Activated CD8-positive, alpha-beta T cell treated with anti-CD3 and anti-CD28 coated beads for 36 hours (primary cell): Measurements from ENCODE around the gene QSER1. TPM values are rescaled to one million over a fixed set of nuclear protein-coding genes. Genes with fewer than 3 reads are reported as not detected.

ENCODE experiments used
- ATAC-seq: fragments of 200-7000 bp; cut with Tn5 transposase; one replicate; pipeline ENCODE4 v1.10.0; 2021; ENCODE audit warnings: mild to moderate bottlenecking, moderate library complexity
- CTCF ChIA-PET: fragments of 350-600 bp; sonication (Branson Sonifier 250); formaldehyde crosslinking; loops from one replicate; lab custom pipeline; 2021; ENCODE audit warnings: antibody characterized with exemption; lab: Charles Lee
- POLR2A ChIA-PET: fragments of 350-600 bp; sonication (Branson Sonifier 250); formaldehyde crosslinking; loops from one replicate; lab custom pipeline; 2021; ENCODE audit warnings: antibody characterized with exemption; lab: Charles Lee
- DNase-seq: peaks from one replicate; pipeline ENCODE4 v3.0.0-alpha.2; 2020
- H3K27ac Mint-ChIP-seq: one replicate; pipeline ENCODE4 v1.8.0; 2021; ENCODE audit warnings: mild to moderate bottlenecking, mixed read lengths
- H3K27me3 Mint-ChIP-seq: one replicate; pipeline ENCODE4 v1.8.0; 2021; ENCODE audit warnings: mixed read lengths
- H3K36me3 Mint-ChIP-seq: one replicate; pipeline ENCODE4 v1.8.0; 2021; ENCODE audit warnings: low read depth, mixed read lengths
- H3K4me1 Mint-ChIP-seq: one replicate; pipeline ENCODE4 v1.8.0; 2021; ENCODE audit warnings: low read depth, mixed read lengths
- H3K4me3 Mint-ChIP-seq: one replicate; pipeline ENCODE4 v1.8.0; 2021; ENCODE audit warnings: mild to moderate bottlenecking, moderate library complexity, mixed read lengths
- H3K9me3 Mint-ChIP-seq: one replicate; pipeline ENCODE4 v1.8.0; 2021; ENCODE audit warnings: mixed read lengths
- intact Hi-C: fragments of 100-400 bp; cut with micrococcal nuclease; formaldehyde crosslinking; loops from one replicate; pipeline ENCODE4 v1.10.0; 2022
- total RNA-seq, 2 experiments: library from RNA; stranded (reverse); gene quantifications; one replicate each; pipeline ENCODE4 v1.2.3, GENCODE V29; 2021
- TF ChIP-seq, protein P1 (sequence below): fragments of 200-600 bp; IDR thresholded peaks from one replicate; pipeline ENCODE4 v1.8.0; 2022; ENCODE audit warnings: antibody characterized with exemption, mild to moderate bottlenecking

Gene QSER1
- total RNA-seq, 2 experiments from 2014 or later, result 10.5 to 11.2 TPM

DNA sequence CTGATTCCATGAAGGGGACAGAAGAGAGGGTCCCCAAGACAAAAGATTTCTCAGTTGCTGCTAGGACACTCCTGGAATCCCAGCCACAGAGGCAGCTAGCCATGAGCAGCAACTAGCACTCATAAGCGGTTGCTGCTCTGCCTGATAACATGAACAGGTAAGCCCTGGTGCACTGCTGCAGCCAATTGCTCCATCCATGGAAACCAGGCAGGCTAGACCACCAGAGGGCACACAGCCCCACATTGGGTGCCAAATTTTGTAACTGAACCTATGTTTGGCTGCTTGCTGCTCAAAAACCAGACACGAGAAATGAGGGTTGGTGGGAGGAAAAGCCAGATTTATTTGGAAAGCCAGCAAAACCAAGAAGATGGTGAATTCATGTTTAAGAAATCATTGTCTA lies 21.9 kb upstream of the QSER1 start:
- H3K36me3 Mint-ChIP-seq, result no peaks in the 10 kb centered on the region
- POLR2A ChIA-PET, result no interaction called here
- DNase-seq (peak; percentile 50), ATAC-seq (no peak)
- no peak overlapping the region for H3K4me3 Mint-ChIP-seq
- TF ChIP-seq, protein P1, sequence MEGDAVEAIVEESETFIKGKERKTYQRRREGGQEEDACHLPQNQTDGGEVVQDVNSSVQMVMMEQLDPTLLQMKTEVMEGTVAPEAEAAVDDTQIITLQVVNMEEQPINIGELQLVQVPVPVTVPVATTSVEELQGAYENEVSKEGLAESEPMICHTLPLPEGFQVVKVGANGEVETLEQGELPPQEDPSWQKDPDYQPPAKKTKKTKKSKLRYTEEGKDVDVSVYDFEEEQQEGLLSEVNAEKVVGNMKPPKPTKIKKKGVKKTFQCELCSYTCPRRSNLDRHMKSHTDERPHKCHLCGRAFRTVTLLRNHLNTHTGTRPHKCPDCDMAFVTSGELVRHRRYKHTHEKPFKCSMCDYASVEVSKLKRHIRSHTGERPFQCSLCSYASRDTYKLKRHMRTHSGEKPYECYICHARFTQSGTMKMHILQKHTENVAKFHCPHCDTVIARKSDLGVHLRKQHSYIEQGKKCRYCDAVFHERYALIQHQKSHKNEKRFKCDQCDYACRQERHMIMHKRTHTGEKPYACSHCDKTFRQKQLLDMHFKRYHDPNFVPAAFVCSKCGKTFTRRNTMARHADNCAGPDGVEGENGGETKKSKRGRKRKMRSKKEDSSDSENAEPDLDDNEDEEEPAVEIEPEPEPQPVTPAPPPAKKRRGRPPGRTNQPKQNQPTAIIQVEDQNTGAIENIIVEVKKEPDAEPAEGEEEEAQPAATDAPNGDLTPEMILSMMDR, result no peak
- CTCF ChIA-PET, result interaction anchor here (1.3 kb wide), 1 partner anchor 16 kb away, joined by 3 read pairs; no protein-coding TSS in a partner anchor
- peaks cover 10% of the 10 kb centered on the region for H3K27me3 Mint-ChIP-seq
- H3K27ac Mint-ChIP-seq, result no peak overlapping the region
- intact Hi-C loops, result no loop called here
- no peaks in the 10 kb centered on the region for H3K4me1 Mint-ChIP-seq
- H3K9me3 Mint-ChIP-seq, result peaks cover 4% of the 10 kb centered on the region

DNA sequence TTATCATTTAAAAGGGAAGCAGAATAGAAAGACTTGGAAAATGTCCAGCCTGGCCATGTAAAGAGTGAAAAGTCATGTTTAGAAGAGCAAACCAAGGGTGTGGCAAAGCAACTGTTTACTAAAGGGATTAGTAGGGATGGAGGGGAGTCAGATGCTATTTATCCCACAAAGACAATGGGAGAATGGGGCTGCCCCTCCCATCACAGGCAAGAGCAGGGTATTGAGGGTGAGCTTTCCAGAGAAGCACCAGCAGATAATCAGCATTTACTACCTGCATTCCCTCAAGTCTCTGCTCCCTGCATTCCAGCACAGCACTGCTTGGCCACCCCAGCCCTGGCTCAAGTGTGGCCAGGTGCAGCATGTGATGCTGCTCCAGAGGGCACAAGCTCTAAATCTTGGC lies 18.5 kb upstream of the QSER1 start:
- ChIA-PET POLR2A (no interaction called here), CTCF (no interaction called here)
- H3K9me3 Mint-ChIP-seq, result no peaks in the 10 kb centered on the region
- H3K4me1 Mint-ChIP-seq, result no peaks in the 10 kb centered on the region
- TF ChIP-seq, protein P1, result no peak
- H3K27ac Mint-ChIP-seq, result no peak overlapping the region
- no peak overlapping the region for H3K4me3 Mint-ChIP-seq
- no peaks in the 10 kb centered on the region for H3K36me3 Mint-ChIP-seq
- H3K27me3 Mint-ChIP-seq, result peaks cover 6% of the 10 kb centered on the region
- ATAC-seq, result no peak
- no peak for DNase-seq
- intact Hi-C loops, result no loop called here

DNA sequence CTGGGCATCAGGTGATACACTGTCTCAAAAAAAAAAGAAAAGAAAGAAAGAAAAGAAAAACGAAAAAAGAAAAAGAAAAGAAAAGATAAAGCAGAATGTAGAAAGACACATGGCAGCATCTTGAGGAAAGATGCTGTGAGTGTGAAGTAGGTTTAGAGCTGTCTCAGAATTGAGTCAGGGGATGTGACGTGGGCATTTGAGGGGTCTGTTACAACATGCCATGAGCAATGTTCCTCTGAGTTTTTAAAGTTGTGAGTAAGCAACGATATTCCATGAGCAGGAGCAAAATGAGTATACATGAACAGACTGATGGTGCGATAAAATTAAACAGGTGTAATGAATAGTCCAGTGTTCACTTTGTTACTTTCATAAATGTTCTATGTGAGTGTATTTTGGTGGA lies 11.3 kb upstream of the QSER1 start:
- intact Hi-C loops, result no loop called here
- ChIA-PET CTCF (no interaction called here), POLR2A (no interaction called here)
- Mint-ChIP-seq H3K9me3 (no peaks in the 10 kb centered on the region), H3K4me3 (no peak overlapping the region), H3K27ac (no peak overlapping the region), H3K36me3 (no peaks in the 10 kb centered on the region), H3K4me1 (no peaks in the 10 kb centered on the region), H3K27me3 (peaks cover 1% of the 10 kb centered on the region)
- ATAC-seq (no peak), DNase-seq (no peak)
- TF ChIP-seq, protein P1, result no peak

DNA sequence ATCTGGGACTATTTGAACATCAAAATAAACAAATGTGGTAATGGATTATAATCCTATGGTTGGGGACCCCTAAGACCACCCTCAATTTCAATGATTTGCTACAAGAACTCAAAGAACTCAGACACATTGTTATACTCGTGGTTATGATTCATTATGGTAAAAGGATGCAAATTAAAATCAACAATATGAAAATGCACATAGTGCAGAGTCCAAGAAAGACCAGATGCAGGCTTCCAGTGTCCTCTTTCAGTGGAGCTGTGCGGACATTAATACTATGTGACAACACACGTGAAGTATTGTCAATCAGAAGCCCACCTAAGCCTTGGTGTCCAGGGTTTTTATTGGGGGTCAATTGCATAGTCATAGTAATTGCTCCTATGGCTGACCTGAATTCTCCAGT lies 9.2 kb upstream of the QSER1 start:
- H3K9me3 Mint-ChIP-seq, result no peaks in the 10 kb centered on the region
- CTCF ChIA-PET, result interaction anchor here (1.0 to 1.7 kb wide), 2 partner anchors 74 to 182 kb away, joined by 3 to 8 read pairs; no protein-coding TSS in a partner anchor
- intact Hi-C loops, result no loop called here
- ATAC-seq, result no peak
- no peaks in the 10 kb centered on the region for H3K27me3 Mint-ChIP-seq
- no peak overlapping the region for H3K27ac Mint-ChIP-seq
- no peaks in the 10 kb centered on the region for H3K4me1 Mint-ChIP-seq
- no peaks in the 10 kb centered on the region for H3K36me3 Mint-ChIP-seq
- H3K4me3 Mint-ChIP-seq, result no peak overlapping the region
- TF ChIP-seq, protein P1, result no peak
- POLR2A ChIA-PET, result no interaction called here
- no peak for DNase-seq

DNA sequence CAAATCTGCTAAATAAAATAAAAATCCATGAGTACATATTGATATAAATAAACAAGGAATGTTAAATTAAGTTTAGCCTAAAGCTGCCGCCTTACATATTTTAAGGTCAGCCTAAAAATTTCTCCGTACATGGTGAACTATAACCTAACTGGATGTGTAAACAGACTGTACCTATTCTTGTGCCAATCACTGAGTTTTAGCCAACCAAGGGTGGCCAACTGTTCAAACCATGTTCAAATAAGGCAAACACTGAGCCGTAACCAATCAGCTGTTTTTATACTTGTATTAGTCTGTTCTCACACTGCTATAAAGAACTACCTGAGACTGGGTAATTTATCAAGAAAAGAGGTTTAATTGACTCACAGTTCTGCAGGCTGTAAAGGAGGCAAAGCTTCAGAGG lies 8.6 kb upstream of the QSER1 start:
- CTCF ChIA-PET, result interaction anchor here (0.7 to 1.7 kb wide), 3 partner anchors 43 to 181 kb away, joined by 3 to 8 read pairs (median 4); no protein-coding TSS in a partner anchor
- TF ChIP-seq, protein P1, result no peak
- no peaks in the 10 kb centered on the region for H3K4me1 Mint-ChIP-seq
- no peak for DNase-seq
- intact Hi-C loops, result no loop called here
- no peaks in the 10 kb centered on the region for H3K9me3 Mint-ChIP-seq
- H3K36me3 Mint-ChIP-seq, result no peaks in the 10 kb centered on the region
- ATAC-seq, result no peak
- no peak overlapping the region for H3K27ac Mint-ChIP-seq
- H3K4me3 Mint-ChIP-seq, result no peak overlapping the region
- H3K27me3 Mint-ChIP-seq, result no peaks in the 10 kb centered on the region
- POLR2A ChIA-PET, result no interaction called here
